Measurements from ENCODE around the gene CTNNAL1.
"Not testable (repeated sequence)": the region's sequence is repeated elsewhere in the genome, so short reads cannot be mapped to it uniquely, and the experiment has no call there.

Gene CTNNAL1

DNA sequence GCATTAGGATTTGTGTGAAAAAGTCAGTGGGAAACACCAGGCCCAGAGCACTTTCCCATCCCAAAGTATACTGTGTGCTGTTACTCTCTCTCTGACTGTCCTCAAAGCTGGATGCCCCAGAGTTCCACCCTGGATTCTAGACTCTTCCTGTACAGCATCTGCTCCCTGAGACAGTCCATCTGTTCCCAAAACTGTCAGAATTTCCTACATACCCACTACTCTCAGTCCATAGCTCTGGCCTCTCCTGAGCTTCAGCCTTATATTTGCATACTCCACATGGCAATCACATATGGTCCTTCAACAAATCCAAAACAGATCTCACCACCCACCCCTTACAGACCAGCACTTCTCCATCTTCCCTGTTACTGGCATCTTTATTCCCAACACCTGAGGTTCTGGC, 88.8 kb downstream of the CTNNAL1 start:
- no peak for DNase-seq (ENCODE audit: low read depth)

DNA sequence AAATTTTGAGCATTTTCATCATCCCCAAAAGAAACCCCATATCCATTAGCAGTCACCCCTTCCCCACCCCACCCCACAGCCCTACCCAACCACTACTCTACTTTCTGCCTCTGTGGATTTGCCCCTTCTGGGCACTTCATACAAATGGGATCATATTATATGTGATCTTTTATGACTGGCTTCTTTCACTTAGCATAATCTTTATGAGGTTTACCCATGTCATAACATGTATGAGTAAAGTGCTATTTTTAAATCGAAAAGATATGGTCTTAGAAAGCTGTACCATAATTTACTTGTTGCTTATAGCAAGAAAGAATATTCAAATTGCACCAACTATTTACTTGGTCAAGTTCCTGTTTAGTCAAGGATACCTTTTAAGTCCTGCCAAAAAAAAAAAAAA, 92.1 kb downstream of the CTNNAL1 start:
- DNase-seq (ENCODE audit: low read depth): no peak

DNA sequence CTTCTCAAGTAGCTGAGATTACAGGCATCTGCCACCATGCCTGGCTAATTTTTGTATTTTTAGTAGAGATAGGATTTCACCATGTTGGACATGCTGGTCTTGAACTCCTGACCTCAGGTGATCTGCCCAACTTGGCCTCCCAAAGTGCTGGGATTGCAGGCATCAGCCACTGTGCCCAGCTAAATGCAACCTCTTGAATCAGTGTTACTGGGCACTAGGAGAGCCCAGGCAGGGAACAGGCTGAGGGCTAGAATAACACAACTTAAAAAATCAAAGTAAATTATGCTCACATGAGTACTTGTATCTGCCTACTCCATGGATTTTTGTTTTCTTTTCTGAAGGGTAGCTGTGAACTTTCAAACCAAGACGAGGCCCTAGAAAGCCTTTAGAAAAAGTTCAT, 92.9 kb downstream of the CTNNAL1 start:
- DNase-seq (ENCODE audit: low read depth): not testable (repeated sequence)

DNA sequence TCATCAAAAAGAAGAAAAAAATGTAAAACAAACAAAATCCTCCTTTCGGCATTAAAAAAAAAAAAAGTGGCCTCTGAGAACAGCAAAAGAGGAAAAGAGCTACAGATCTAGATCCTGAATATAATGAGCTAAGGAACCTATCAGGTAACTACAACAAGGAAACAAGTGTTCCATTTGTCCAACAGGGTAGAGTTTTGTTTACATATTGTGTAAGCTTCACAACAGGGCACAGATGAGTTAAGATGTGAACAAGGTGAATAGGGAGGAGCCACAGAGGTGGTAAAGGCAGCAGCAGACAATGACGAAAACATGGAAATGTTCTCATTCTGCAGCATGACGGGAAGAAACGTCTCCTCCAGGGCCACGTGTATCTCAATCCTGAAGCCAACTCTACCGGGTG, 93.8 kb downstream of the CTNNAL1 start:
- no peak for DNase-seq (ENCODE audit: low read depth)

DNA sequence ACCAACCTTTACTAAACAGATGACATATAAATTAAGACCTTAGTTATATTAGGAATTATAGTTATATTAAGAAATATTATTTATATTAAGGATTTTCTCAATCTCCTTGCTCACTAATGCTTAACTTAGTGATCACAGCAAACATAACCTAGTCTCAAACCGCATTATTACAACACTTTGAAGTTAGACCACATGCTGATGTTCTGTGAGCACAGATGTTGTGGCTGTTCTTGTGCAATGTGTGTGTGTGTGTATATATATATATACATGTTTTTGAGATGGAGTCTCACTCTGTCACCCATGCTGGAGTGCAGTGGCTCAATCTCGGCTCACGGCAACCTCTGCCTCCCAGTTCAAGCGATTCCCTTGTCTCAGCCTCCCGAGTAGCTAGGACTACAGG, 99.9 kb downstream of the CTNNAL1 start:
- no peak for DNase-seq (ENCODE audit: low read depth)

DNA sequence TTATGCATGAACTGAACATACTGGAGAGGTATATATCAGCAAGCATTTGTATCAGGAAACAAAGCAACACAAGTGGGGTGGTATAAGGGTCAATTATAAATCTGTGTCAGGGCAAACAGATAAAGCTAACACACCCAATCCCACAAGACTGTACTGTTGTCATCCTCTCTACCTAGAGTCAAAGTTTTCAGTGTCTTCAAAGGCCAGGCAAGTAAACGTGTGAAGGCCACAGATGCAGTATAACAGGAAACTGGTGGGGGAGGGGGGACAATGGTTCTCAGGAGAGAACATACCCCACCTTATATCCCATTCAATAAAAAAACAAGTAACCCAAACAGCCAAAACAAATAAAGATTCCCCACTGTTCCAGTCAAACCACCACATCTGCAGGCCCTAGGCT, 101.5 kb downstream of the CTNNAL1 start:
- DNase-seq (ENCODE audit: low read depth): no peak

DNA sequence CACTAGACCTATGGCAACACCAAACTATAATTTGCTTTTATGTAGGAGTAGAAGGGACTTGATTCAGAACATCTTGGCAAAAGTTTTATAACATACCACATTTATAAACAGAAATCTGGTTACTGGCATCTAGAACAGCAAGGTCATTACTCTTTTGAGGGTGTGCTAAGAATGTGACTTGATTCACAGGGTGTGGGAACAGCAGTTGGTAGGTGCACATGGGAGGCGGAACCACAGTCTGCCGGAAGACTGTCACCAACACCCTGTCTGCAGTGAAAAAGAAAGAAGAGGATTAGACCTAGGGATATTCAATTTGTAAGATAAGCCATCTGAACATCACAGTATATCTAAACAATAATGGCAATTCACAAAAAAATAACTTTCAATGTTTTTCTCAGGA, 102.4 kb downstream of the CTNNAL1 start:
- no peak for DNase-seq (ENCODE audit: low read depth)

DNA sequence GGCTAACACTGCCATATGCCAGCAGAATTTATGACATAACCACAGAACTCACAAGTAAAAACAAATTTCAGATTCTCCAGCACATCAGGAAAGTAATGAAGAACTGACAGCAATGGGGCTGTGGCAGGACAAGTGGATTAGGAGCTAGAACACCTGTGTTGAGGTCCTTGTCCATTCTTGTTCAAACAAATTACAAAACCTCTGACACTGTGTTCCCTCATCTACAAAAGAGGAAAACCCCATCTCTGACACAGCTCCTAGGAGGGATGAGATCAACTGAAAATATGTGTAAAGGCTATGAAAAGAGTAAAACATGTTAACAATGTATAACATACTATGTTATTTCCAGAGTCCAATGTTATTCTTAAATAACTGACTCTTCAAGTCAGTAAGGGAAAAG, 102.9 kb downstream of the CTNNAL1 start:
- no peak for DNase-seq (ENCODE audit: low read depth)

DNA sequence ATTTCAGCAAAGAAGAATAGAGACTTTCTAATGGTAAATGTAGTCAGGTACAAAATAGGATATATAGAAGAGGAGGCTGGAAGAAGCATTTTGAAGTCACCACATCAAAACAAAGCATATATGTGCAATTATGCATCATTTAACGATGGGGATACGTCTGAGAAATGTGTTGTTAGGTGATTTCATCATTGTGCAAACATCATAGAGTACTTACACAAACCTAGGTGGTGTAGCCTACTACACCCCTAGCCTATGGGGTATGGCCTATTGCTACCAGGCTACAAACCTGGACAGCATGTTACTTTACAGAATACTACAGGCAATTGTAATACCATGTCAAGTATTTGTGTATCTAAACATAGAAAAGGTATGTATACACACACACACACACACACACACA, 107.8 kb downstream of the CTNNAL1 start:
- DNase-seq (ENCODE audit: low read depth): no peak

DNA sequence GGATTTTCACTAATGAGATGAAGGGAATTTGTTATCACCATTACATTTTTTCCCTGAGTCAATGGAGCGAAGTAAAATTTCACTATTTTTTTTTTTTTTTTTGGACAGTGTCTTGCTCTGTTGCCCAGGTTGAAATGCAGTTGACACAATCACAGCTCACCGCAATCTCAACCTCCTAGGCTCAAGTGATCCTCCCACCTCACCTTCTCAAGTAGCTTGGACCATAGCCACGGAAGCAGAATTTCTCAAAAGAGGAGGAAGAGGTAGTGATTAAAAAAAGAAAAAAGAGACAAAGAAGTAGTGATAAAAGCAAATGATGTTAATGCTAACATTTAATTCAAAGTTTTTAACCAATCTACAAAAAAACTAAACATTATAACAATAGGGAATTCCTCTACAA, 109.1 kb downstream of the CTNNAL1 start:
- DNase-seq (ENCODE audit: low read depth): no peak

DNA sequence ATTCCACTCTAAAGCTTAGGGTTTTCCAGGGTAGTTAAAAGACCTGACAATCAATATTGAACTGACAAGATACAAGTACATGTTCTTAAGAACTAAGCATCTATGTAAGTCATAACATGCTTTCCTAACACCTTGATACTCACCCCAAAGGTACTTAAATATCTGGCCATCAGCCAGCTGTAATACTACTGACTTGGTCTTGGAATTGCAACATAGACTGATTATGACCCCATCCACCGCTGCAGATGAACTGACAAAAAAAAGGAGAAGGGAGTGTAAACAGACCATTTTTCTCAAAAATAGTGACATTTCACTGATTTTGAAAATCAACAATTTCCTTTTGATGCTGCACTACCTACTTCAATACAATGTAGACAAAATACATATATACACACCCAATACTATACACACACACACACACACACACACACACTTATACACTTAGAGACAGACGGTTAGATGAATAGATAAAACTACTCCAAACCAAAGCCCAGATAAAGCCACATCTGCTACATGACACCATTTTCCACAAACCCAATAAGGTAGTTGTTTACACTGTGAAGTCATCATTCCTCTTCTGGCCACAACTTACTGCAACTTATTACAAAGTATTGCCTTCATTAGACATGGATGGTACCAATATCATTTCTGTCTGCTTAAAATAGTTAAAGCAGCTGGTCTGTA, 109.7 kb downstream of the CTNNAL1 start:
- no peak for DNase-seq (ENCODE audit: low read depth)

DNA sequence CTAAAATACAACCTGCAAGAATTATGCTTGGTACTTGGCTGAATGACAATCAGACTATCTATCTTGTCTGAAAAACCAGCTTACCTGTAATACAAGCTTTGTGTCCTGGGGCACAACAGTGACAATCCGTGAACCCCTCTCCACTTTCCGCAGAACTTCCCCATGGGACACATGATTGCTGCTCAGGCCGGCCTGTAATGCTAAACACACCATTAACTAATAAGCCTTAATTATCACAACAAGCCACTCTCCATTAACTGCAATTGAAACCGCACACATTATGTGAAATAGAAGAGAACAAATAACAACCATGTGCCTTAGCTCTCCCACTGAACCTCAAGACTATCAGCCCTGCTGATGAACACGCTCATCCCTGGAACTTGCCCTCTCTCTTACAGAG, 113.1 kb downstream of the CTNNAL1 start:
- no peak for DNase-seq (ENCODE audit: low read depth)

DNA sequence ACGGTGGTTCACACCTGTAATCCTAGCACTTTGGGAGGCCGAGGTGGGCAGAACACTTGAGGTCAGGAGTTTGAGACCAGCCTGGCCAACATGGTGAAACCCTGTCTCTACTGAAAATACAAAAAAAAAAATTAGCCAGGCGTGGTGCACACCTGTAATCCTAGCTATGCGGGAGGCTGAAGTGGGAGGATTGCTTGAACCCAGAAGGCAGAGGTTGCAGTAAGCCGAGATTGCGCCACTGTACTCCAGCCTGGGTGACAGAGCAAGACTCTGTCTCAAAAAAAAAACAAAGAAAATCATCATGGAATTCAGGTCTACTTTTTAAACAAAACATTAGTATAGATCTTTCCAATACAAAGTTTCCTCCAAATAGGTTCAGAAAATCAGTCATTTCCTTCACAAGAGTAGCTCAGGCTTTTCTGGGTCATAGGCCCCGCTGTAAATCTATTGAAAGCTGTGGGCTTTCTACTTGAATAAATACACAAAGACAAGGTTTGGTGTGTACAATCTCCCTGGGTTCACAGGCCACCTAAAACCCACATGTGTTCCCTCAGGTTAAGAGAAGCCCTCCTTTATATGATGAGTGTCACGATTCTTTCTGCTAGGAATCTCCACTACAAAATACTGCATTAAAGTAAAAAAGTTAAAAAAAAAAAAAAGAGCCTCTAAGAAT, 114.1 kb downstream of the CTNNAL1 start:
- DNase-seq (ENCODE audit: low read depth): not testable (repeated sequence)

DNA sequence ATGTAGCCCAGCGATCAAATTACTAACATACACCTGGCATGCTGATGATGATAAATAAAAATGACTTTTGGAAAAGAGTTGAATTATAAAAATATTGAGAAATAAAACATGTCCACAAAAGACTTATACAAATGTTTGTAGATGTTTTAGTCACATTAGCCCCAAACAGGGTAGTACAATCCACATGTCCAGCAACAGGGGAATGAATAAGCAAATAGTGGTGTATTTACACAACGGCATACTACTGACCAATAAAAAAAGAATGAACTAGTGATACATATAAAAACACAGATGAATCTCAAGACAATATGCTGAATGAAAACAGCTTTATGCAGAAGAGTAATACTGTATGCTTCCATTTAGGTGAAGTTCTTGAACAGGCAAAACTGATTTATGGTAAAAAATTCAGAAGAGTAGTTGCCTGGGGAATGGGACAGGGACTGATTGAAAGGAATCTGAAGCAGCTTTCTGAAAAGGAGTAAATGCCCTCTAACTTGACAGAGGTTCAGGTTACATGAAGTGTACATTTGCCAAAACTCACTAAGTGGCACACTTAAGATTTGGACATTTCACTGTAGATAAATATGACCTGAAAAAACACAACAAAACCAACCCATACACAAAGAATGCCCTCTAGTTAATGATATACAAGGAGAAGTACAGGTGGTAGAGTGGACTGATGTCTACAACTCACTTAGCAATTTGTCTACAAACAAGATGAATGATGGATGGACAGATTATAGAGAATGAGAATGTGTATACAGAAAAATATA, 115.8 kb downstream of the CTNNAL1 start:
- DNase-seq (ENCODE audit: low read depth): no peak

DNA sequence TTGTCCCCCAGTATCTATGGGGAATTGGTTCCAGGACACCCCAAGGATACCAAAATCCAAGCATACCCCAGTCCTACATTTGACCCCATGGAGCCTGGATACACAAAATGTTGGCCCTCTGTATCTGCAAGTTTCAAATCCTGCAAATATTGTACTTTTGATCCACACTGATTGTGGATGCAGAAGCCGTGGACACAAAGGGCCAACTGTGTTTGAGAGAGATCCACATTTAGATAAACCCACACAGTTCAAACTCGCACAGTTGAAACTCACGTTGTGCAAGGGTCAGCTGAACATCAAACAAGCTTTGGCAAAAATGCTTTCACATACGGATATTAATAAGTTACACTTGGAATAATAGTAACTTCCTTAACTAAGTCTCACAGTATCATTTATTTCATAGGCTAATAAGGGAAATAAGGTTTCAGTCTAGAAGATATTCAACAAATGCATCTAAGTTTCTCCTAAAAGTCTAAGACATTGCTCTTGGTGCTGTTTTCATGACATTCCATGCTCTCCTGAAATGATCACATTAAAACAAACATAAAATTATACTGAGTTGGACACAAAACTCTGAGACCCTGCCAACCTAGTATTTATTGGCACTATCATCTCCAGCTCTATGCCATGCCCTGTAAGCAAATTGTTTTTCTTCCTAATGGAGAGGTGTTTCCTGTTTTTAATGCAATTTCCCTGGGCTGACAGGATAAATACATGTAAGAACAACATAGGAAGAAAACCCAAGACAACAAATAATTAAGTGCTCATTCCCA, 118.9 kb downstream of the CTNNAL1 start:
- no peak for DNase-seq (ENCODE audit: low read depth)

Data from stimulated activated CD8-positive, alpha-beta memory T cell treated with anti-CD3 and anti-CD28 coated beads, Interleukin-15, amount 100 ng/mL, for 24 hours (primary cell).